ENCODE data around the gene PIK3R5. TPM values are rescaled to one million over a fixed set of nuclear protein-coding genes. Genes with fewer than 3 reads are reported as not detected.
A peak's percentile ranks its signal among the peaks of the same experiment; 100 is the strongest.

PIK3R5 gene
- total RNA-seq, 1 experiment from 2014 or later, result 5.9 TPM

DNA sequence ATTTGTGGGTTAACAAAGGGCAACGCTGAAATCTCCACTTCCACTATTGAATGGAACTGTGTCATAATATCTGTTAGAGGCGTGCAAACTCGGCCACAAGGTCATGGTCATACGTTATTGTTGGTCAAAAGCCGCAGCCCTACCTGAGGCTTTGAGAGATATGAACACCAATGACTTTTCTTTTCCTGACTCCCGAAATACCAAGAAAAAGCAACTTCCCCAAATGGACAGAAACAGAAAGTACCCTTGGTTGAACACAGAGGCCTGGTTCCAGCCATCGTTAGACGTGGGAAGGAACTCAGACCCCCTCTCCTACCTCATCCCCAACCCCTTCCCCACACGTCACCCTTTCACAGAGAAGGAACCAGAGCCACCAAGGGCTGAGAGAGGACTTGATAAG is 1.4 kb upstream of the PIK3R5 start:
- peaks cover 53% of the 10 kb centered on the region for H3K27me3 Mint-ChIP-seq (ENCODE audit: low read depth)
- no peak for TF ChIP-seq ZNF232 (CRISPR knock-in tag; IDR thresholded peaks at IDR 0.05)
- no peak for TF ChIP-seq SMAD4 (CRISPR knock-in tag; IDR thresholded peaks at IDR 0.05)
- TF ChIP-seq, protein P1, sequence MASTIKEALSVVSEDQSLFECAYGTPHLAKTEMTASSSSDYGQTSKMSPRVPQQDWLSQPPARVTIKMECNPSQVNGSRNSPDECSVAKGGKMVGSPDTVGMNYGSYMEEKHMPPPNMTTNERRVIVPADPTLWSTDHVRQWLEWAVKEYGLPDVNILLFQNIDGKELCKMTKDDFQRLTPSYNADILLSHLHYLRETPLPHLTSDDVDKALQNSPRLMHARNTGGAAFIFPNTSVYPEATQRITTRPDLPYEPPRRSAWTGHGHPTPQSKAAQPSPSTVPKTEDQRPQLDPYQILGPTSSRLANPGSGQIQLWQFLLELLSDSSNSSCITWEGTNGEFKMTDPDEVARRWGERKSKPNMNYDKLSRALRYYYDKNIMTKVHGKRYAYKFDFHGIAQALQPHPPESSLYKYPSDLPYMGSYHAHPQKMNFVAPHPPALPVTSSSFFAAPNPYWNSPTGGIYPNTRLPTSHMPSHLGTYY (CRISPR knock-in tag; IDR thresholded peaks at IDR 0.05), result no peak
- no peak for TF ChIP-seq E2F1 (CRISPR knock-in tag; IDR thresholded peaks at IDR 0.05)
- TF ChIP-seq, protein P2, sequence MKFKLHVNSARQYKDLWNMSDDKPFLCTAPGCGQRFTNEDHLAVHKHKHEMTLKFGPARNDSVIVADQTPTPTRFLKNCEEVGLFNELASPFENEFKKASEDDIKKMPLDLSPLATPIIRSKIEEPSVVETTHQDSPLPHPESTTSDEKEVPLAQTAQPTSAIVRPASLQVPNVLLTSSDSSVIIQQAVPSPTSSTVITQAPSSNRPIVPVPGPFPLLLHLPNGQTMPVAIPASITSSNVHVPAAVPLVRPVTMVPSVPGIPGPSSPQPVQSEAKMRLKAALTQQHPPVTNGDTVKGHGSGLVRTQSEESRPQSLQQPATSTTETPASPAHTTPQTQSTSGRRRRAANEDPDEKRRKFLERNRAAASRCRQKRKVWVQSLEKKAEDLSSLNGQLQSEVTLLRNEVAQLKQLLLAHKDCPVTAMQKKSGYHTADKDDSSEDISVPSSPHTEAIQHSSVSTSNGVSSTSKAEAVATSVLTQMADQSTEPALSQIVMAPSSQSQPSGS (CRISPR knock-in tag; IDR thresholded peaks at IDR 0.05; ENCODE audit: borderline replicate concordance, low read depth), result no peak
- no peak for TF ChIP-seq ZNF219 (CRISPR knock-in tag; IDR thresholded peaks at IDR 0.05; ENCODE audit: borderline replicate concordance)
- TF ChIP-seq ELF4 (CRISPR knock-in tag; IDR thresholded peaks at IDR 0.05; ENCODE audit: low read depth), result no peak
- TF ChIP-seq NFATC4 (CRISPR knock-in tag; IDR thresholded peaks at IDR 0.05), result no peak
- ATAC-seq, result no peak

DNA sequence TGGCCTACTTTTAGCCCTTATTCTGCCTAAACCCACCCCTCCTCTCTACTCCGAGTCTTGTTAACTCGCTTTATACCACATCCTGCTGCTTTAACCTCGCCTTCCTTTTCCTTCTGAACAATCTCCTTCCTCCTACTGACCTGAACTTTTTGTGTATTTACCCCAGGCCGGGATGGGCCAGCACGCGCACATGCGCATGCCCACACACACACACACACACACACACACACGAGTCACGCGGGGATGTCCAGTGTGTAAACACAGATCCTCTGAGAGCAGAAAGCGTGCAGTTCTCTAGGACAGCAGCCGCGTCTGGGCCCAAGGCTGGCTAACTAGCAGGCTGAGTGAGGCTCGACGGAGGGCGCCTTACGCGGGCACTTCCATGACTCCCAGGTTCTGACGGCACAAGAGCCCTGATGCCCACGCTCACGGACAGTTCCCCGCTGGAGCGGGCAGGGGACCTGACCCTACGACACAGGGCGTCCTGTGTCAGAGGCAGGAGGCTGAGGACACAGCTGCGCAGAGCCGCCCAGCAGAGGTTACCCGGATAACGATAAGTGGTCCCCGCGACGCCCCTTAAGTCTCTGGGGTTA is 610 bp downstream of the PIK3R5 start:
- DNase-seq (ENCODE audit: low spot score) (no peak), ATAC-seq (peak; percentile 5; the same call in 1 of the 2 replicates)
- Mint-ChIP-seq H3K27me3 (ENCODE audit: low read depth) (peaks cover 50% of the 10 kb centered on the region), H3K27ac (no peak overlapping the region), H3K9me3 (peaks cover 19% of the 10 kb centered on the region), H3K4me1 (peaks cover 13% of the 10 kb centered on the region), H3K4me3 (peak overlapping the region; percentile 70), H3K36me3 (peaks cover 9% of the 10 kb centered on the region)
- ChIA-PET CTCF (interaction anchor here (0.6 to 3.3 kb wide), 9 partner anchors 11 to 564 kb away, joined by 3 to 18 read pairs (median 5); partner anchors contain the start of gene MFSD6L), POLR2A (no interaction called here)
- TF ChIP-seq ZBTB43 (CRISPR knock-in tag; IDR thresholded peaks at IDR 0.05) (no peak), PRRX2 (CRISPR knock-in tag; IDR thresholded peaks at IDR 0.05) (no peak), ZNF138 (CRISPR knock-in tag; conservative IDR thresholded peaks at IDR 0.05) (no peak), SP1 (CRISPR knock-in tag; conservative IDR thresholded peaks at IDR 0.05) (no peak), CREM (CRISPR knock-in tag; IDR thresholded peaks at IDR 0.05) (no peak), RELA (CRISPR knock-in tag; IDR thresholded peaks at IDR 0.05; ENCODE audit: borderline replicate concordance) (no peak), ZNF317 (CRISPR knock-in tag; IDR thresholded peaks at IDR 0.05; ENCODE audit: borderline replicate concordance, low read depth) (no peak)
- TF ChIP-seq, protein P3, sequence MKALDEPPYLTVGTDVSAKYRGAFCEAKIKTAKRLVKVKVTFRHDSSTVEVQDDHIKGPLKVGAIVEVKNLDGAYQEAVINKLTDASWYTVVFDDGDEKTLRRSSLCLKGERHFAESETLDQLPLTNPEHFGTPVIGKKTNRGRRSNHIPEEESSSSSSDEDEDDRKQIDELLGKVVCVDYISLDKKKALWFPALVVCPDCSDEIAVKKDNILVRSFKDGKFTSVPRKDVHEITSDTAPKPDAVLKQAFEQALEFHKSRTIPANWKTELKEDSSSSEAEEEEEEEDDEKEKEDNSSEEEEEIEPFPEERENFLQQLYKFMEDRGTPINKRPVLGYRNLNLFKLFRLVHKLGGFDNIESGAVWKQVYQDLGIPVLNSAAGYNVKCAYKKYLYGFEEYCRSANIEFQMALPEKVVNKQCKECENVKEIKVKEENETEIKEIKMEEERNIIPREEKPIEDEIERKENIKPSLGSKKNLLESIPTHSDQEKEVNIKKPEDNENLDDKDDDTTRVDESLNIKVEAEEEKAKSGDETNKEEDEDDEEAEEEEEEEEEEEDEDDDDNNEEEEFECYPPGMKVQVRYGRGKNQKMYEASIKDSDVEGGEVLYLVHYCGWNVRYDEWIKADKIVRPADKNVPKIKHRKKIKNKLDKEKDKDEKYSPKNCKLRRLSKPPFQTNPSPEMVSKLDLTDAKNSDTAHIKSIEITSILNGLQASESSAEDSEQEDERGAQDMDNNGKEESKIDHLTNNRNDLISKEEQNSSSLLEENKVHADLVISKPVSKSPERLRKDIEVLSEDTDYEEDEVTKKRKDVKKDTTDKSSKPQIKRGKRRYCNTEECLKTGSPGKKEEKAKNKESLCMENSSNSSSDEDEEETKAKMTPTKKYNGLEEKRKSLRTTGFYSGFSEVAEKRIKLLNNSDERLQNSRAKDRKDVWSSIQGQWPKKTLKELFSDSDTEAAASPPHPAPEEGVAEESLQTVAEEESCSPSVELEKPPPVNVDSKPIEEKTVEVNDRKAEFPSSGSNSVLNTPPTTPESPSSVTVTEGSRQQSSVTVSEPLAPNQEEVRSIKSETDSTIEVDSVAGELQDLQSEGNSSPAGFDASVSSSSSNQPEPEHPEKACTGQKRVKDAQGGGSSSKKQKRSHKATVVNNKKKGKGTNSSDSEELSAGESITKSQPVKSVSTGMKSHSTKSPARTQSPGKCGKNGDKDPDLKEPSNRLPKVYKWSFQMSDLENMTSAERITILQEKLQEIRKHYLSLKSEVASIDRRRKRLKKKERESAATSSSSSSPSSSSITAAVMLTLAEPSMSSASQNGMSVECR (CRISPR knock-in tag; IDR thresholded peaks at IDR 0.05; ENCODE audit: borderline replicate concordance), result peak; percentile 57; the same call in 1 of the 2 replicates
- TF ChIP-seq, protein P4, sequence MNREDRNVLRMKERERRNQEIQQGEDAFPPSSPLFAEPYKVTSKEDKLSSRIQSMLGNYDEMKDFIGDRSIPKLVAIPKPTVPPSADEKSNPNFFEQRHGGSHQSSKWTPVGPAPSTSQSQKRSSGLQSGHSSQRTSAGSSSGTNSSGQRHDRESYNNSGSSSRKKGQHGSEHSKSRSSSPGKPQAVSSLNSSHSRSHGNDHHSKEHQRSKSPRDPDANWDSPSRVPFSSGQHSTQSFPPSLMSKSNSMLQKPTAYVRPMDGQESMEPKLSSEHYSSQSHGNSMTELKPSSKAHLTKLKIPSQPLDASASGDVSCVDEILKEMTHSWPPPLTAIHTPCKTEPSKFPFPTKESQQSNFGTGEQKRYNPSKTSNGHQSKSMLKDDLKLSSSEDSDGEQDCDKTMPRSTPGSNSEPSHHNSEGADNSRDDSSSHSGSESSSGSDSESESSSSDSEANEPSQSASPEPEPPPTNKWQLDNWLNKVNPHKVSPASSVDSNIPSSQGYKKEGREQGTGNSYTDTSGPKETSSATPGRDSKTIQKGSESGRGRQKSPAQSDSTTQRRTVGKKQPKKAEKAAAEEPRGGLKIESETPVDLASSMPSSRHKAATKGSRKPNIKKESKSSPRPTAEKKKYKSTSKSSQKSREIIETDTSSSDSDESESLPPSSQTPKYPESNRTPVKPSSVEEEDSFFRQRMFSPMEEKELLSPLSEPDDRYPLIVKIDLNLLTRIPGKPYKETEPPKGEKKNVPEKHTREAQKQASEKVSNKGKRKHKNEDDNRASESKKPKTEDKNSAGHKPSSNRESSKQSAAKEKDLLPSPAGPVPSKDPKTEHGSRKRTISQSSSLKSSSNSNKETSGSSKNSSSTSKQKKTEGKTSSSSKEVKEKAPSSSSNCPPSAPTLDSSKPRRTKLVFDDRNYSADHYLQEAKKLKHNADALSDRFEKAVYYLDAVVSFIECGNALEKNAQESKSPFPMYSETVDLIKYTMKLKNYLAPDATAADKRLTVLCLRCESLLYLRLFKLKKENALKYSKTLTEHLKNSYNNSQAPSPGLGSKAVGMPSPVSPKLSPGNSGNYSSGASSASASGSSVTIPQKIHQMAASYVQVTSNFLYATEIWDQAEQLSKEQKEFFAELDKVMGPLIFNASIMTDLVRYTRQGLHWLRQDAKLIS (CRISPR knock-in tag; IDR thresholded peaks at IDR 0.05; ENCODE audit: borderline replicate concordance), result no peak
- TF ChIP-seq, protein P5, sequence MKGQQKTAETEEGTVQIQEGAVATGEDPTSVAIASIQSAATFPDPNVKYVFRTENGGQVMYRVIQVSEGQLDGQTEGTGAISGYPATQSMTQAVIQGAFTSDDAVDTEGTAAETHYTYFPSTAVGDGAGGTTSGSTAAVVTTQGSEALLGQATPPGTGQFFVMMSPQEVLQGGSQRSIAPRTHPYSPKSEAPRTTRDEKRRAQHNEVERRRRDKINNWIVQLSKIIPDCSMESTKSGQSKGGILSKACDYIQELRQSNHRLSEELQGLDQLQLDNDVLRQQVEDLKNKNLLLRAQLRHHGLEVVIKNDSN (CRISPR knock-in tag; IDR thresholded peaks at IDR 0.05), result peak; percentile 19; the same call in 1 of the 2 replicates

More for the DNA sequence above, 1.4 kb upstream of the PIK3R5 start:
- CTCF ChIA-PET, result no interaction called here
- Mint-ChIP-seq H3K9me3 (peaks cover 33% of the 10 kb centered on the region), H3K4me1 (peaks cover 5% of the 10 kb centered on the region), H3K27ac (no peak overlapping the region), H3K4me3 (peak overlapping the region; percentile 61), H3K36me3 (peaks cover 14% of the 10 kb centered on the region)
- POLR2A ChIA-PET, result no interaction called here
- DNase-seq (ENCODE audit: low spot score), result no peak

Data from WTC11 (cell line).